Femur (tissue), 1 donor: Measurements from ENCODE around the gene RBM10.

Experiments
- DNase-seq: peaks from one replicate; pipeline ENCODE4 v3.0.0-alpha.2; 2017

RBM10 gene

DNA sequence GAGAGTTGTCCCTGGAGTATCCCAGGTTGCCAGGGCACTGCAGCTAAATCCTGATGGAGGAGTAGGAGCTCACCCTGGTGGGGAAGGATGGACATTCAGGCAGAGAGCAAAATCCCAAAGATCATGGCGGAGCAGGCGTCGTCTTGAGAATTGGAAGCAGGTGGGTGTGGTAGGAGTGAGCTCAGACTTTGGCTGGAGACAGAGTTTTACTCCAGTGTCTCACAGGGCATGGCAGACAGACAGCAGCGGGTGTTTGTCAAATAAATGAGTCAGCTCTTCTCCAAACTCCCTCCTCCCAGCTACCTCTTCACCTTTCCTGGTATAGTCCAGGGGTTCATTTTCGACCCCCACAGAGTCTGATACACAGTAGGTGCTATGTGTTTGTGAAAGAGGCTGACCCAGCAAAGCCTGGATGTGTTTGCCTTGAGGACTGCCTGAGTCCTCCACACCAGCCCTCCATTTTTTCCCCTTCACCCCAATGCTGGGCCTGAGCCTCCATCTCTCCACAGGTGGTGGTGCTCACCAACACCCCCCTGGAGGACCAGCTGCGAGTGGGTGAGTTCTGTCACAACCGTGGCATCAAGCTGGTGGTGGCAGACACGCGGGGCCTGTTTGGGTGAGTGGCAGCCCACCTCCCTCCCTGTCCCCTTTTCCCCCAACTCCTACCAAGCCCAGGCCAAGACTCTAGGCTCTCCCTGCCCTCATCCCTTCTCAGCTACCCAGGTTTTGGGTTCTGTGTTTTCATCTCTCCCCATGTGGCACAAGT, 55.5 kb downstream of the RBM10 start:
- DNase-seq: no peak

DNA sequence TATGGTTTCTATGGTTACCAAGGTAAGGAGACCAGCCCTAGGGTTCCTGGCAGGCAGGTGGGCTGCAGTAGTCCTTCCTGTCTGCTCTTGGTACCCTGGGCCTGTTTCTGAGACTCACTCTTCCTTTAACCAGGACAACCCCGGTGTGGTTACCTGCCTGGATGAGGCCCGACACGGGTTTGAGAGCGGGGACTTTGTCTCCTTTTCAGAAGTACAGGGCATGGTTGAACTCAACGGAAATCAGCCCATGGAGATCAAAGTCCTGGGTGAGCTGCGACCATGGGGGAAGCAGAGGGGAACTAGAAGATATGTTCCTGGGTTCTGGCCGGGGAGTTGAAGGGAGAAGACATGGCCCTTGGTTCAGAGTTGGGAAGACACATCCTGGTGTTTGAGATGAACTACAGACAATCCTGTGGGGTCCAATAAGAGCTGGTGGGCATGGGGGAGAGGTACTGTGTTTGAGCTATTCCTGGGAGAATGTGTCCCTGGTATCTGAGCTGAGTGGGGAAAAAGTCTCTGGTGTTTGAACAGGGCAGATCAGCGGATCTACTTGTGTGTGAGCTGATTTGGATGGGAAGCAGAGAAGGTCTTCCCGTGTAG, 56.4 kb downstream of the RBM10 start:
- no peak for DNase-seq

DNA sequence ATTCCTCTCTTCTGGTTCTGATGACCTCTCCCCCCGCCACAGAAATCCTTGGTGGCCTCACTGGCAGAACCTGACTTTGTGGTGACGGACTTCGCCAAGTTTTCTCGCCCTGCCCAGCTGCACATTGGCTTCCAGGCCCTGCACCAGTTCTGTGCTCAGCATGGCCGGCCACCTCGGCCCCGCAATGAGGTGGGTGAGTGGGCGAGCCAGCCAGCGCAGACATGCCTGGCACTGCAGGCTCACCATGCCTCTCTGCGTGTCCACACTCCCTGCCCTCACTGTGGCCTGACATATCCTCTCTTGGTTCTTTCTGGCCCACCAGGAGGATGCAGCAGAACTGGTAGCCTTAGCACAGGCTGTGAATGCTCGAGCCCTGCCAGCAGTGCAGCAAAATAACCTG, 57.3 kb downstream of the RBM10 start:
- DNase-seq: no peak

DNA sequence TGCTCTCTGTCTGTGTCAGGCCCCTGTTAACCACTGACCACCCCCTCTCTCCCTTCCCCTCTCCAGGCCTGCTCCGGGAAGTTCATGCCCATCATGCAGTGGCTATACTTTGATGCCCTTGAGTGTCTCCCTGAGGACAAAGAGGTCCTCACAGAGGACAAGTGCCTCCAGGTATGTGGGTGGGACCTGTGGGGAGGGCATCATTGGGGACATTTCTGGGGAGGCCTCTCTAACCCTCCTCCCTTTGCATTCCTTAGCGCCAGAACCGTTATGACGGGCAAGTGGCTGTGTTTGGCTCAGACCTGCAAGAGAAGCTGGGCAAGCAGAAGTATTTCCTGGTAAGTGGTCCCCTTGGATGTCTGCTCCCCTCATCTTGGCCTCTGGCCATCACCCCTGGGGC, 57.9 kb downstream of the RBM10 start:
- DNase-seq: no peak

DNA sequence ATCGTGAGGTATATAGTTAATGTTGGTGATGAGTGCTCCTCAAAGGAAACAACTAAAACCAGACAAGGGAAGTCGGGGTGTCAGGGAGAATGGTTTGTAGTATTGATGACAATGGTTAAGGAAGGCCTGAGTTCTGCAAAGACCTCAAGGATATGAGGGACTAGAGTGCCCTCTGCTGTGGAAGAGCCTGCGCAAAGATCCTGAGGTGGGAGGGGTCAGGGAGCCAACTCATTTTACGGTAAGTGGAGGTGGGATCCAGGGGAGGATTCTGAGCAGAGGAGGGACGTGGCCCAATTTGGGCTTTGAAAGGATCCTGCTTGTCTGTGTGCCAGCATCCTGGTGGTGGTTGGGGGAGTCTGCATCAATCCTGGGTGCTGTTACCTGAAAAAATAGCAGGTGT, 59.9 kb downstream of the RBM10 start:
- DNase-seq: no peak

DNA sequence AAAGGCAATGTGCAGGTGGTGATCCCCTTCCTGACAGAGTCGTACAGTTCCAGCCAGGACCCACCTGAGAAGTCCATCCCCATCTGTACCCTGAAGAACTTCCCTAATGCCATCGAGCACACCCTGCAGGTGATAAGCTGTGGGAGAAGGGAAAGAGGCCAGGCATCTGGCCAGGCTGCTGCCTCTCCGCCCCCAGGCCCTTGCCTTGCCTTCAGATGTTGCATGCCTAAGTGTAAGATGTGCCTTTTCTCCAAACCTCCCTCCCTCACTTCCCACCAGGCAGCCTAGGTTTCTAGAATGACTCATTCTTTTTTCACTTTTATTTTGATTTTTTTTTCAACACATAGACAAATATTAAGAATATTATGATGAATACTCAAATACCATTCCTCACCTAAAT, 61.3 kb downstream of the RBM10 start:
- DNase-seq: no peak

DNA sequence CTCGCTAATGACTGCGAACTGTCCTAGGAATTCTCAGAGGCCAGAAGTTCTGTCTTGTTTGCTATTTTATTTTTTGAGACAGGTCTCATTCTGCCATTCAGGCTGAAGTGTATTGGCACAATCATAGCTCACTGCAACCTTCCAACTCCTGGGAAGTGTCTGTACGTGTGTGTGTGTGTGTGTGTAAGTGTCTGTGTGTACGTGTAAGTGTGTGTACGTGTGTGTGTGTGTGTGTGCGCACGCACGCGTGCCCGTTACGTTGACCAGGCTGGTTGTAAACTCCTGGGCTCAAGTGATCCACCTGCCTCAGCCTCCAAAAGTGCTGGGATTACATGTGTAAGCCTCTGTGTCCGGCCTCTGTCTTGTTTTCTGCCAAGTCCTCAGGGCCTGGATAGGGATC, 63.1 kb downstream of the RBM10 start:
- no peak for DNase-seq

DNA sequence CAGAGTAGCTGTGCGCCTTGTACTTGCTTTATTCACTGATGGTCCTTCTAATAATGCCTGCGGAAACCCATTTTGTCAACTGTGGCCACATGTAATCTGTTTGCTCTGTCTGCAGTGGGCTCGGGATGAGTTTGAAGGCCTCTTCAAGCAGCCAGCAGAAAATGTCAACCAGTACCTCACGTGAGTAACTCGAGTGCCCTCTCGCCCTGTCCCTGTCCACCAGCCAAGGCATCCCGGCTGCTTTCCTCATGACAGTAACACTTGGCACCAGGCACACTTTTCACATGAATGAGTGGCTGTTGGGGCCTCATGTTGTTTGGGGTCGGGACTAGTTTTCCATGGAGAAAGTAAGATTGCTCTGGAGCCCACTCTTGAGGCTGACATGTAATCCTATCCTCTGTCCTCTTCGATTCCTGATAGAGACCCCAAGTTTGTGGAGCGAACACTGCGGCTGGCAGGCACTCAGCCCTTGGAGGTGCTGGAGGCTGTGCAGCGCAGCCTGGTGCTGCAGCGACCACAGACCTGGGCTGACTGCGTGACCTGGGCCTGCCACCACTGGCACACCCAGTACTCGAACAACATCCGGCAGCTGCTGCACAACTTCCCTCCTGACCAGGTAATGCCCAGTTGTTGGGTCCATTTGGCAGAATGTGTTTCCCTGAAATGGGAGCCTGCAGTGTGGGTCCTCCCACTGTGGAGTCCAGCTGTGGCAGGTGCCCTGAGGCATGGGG, 64.7 kb downstream of the RBM10 start:
- DNase-seq: no peak

DNA sequence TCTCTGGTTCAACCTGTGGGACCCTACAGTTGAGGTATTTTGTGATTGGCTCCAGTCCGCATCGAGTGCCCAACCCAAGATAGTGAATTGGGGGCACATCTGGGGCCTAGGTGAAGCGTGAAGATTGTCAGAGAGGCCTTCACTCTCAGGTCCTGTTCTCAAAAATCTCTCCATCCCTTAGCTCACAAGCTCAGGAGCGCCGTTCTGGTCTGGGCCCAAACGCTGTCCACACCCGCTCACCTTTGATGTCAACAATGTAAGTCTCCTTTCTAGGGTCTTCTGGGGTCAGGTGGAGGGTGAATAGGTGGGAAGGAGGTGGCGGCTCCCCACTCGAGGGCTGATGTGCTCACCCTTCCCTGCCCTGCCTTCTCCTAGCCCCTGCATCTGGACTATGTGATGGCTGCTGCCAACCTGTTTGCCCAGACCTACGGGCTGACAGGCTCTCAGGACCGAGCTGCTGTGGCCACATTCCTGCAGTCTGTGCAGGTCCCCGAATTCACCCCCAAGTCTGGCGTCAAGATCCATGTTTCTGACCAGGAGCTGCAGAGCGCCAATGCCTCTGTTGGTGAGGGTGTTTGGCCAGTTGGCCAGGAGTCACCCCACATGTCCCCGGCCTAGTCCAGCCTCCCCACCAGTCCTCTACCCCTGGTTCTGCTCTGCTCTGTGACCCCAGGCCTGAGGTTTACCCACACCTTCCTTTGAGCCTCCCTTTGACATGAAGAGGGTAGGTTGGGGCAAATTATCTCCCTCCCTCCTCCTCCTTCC, 65.8 kb downstream of the RBM10 start:
- no peak for DNase-seq

DNA sequence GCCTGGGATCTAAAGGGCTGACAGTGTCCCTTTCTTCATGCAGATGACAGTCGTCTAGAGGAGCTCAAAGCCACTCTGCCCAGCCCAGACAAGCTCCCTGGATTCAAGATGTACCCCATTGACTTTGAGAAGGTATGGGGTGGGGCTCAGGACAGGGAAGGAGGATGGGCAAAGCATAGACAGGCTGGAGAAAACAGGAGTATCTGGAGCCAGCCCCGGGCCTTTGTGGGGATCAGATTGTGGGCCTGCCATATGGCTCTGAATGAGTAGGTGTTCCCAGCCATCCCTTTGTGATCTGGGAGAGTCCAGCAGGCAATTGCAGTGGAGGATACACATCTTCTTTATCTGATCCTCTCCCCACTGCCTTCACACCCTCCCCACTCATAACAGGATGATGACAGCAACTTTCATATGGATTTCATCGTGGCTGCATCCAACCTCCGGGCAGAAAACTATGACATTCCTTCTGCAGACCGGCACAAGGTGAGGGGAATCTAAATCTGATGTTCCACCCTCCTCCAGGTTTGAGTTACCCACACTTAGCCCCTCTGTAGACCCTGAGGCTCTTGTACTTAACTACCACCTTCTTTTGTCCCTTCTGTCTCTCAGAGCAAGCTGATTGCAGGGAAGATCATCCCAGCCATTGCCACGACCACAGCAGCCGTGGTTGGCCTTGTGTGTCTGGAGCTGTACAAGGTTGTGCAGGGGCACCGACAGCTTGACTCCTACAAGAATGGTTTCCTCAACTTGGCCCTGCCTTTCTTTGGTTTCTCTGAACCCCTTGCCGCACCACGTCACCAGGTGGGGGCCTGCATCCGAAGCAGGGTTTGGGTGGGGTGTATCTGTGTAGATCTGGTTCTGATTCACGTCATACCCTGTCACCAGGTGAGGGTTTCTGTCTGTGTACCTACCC, 67.6 kb downstream of the RBM10 start:
- no peak for DNase-seq

DNA sequence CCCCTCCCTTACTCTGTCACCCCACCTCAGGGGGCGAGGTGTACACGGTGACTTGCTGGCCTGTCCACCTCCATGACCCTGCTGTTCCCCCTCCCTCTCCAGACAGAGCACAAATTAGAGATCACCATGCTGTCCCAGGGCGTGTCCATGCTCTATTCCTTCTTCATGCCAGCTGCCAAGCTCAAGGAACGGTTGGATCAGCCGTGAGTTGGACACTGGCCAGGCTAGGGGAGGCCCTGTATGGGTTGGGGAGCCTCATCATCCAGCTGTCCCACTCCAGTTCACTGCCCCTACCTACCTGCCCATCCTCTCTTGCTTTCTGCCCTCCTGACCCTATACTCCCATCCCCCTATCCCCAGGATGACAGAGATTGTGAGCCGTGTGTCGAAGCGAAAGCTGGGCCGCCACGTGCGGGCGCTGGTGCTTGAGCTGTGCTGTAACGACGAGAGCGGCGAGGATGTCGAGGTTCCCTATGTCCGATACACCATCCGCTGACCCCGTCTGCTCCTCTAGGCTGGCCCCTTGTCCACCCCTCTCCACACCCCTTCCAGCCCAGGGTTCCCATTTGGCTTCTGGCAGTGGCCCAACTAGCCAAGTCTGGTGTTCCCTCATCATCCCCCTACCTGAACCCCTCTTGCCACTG, 69.5 kb downstream of the RBM10 start:
- DNase-seq: peak; percentile 37

DNA sequence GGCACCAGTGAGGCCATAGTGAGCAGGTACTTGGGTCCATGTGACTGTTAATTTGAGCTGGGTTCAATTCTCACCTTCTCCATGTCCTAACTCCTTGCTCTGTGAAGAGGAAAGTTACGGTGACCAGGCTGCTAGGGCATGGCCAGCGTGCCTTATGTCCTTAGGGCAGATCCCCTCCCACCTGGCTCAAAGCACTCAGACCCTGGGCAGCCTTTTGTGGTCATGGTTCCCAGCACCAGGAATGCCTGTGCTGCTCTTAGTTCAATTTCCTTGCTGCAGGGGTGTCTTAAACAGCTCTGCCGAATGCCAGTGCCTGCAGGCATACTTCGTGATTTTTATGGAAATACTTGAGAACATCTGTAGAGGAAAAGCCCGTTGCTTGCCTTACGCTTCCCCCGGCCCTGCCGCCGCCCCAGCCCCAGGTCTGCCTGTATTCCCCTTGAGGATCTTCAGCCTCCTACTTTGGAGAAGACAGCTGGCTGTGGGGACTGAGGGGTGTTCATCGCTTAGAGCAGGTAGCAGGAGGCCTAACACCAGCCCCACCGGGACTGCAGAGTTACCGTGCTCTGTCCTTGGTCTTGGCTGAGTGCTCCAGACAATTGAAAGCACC, 70.4 kb downstream of the RBM10 start:
- peak; percentile 20 for DNase-seq

DNA sequence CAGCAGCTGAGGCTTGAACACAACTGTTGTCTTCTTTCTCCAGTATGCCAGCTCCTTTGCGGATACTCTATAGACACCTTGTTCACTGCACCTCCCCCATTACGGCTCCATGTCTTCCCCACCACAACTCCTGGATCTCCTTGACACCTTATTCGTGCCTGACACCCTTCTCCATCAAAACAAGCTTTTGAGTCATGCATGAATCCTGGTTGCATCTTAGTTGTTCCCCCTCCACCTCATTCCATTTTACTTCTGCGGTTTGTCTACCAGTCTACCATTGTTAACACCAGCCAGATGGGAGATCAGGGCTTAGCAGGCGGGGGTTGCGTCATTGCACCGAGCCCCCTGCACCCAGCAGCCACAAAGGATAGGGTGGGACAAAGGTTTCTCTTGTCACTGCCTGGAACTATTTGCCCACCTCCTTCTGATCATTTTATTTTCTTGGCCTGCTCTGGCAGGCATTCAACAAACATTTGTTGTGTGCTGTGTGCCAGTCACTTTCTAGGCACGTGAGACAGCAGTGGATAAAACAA, 71.4 kb downstream of the RBM10 start:
- DNase-seq: peak; percentile 16

DNA sequence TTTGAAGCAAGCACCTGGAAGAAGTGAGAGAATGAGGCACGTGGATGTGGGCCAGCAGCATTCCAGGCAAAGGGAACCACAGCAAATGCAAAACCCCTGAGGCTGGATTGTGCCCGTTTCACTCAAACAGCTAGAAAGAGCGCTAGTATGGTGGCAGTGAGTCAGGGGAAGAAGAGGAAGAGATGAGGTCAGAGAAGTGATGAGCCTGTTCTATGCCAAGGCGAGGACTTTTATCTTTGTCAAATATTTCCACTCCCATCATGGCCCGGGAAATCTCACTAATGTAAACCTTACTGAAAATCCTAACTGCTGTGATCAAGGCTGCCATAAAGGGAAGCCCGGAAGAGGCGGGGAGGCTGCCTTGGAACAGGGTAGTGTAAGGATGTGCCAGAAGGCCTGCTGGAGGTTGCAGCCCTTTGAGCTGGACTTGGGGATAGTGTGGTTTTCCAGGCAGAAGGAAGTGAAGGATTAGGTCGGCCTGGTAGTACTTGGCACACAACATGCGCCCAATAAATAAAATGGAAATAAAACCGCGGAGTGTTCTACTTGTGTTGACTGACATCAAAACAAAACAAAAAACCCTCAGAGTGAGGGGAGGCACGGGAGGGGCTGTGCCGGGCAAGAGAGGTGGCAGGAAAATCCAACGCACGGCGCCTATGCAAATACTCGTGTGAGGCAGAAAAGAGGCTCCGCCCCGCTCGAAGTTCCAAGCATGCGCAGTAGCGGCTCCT, 72.3 kb downstream of the RBM10 start:
- no peak for DNase-seq

DNA sequence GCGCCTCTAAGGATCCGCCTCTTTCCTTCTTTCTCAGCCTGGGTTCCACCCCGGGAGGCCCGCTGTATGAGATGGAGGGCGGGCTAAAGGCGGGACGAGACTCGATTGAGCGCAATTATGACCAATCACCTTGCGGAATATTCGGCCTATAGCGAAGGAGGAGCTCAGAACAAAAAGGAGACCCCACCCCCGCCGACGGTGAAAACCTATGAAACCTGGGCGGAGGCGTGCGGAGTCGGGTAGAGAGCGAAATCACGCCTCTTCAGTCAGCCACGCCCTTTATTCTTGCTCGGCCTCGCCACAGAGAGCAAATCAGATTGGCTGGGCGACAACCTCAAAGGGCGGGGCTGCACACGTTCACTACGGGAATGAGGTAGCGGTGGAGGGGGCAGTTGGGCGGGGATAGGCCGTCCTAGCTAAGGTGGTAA, 72.8 kb downstream of the RBM10 start:
- peak; percentile 99 for DNase-seq

DNA sequence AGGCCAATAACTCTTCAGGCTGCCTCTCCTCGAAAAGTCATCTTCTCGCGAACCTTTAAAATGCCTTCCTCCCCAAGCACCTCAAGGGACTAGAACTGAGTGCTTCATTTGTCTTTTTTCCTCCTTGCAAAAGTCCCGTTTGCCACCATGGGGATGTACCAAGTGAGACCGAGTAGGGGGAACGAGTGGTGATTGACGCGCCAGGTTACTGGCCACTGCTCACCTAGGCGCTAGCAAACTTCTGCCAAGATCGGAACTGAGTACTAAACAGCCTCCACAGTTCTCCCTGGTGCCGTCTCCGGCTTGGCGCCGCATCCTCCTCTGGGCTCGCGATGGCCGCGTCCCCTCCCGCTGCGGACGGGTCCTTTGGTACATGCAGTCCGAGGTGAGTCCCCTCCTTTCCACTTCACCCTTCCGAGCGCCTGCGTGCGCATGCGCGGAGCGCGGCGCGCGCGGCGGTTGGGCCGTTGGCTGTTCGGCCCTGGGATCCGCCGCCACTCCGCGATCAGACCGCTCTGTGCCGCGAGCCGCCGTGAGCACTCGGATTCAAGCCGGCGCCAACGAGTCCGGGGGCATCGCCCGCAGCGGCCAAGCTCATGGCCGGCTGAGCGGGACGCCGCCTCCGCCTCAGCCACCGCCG, 73.4 kb downstream of the RBM10 start, which contains the start of gene CDK16:
CDK16 (plus strand) TSS at position 402 of the 640 bp plus-strand sequence. CDS start 4,877 bp downstream, outside the sequence.
- DNase-seq: peak; percentile 92

DNA sequence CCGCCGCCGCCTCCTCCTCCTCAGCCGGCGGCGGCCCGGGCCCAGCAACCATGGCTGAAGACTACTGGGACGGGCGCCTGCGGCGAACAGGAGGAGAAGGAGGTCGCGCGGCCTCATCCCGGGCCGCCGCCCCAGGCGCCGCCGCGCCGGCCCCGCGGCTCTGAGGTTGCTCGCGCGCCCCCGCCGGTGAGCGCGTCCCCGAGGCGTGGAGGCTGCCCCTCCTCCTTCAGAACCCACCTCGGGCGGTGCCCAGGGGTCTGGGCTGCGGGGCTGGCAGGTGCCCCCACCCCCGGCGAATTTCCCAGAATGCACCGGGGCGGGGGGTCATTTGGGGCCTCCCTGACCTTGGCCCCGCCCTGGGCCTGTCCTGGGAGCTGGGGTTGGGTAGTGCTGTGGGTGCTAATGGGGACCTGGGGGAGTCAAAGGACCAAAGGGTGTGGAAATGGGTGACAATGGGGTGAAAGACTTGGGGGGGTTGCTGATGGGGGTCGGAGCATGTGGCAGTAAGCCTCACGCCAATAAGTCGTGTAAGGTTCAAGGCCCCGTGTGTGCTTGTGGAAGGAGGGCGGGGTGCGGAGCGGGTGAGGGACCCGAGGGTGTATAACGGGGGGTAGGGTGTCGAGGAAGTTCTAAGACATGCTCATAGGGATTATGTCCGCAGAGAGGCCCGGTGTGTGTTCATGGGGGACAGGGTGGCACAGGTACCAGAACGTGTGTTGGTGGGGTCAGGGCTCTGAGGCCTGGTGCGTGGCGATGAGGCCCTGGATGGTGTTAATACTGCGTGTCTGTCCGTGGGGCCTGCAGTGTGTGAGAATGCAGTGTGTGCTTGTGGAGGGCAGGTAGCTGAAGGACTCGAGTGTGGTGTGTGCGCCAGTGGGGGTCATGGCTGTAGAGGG, 74.1 kb downstream of the RBM10 start:
- DNase-seq: peak; percentile 69

DNA sequence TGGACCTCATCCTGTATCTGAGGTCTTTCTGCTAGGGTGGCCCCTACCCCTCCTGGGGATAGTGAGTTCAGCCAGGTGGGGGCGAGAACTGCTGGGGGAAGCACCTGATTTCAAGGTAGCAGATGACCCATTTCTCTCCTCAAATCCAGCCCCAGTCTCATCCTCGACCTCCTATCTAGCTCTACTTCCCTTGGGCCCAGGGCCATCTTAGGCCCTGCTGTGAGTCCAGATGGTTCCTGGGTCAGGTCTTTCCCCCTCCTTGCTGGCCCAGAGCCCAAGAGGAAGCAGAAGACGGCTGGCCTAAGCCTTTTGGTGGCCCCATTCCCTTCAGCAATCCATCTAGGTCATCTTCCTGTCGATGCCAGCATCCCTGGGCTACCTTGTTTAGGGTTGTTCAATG, 76.7 kb downstream of the RBM10 start:
- DNase-seq: peak; percentile 12
